OCI-LY1 (cell line): ENCODE measurements around the gene PTPRF.

Experiments
- H2AFZ ChIP-seq: fragments of 200-600 bp; sonication (generic), shearing (Covaris generic); 2 replicates; pipeline ENCODE4 v1.6.0; 2014; ENCODE audit warnings: antibody characterized with exemption, mild to moderate bottlenecking, low read length
- H3F3A ChIP-seq: fragments of 200-600 bp; sonication (generic), shearing (Covaris generic); 2 replicates; pipeline ENCODE4 v1.6.0; 2014; ENCODE audit warnings: mild to moderate bottlenecking, antibody characterized with exemption, low read length, moderate library complexity; ENCODE audit not compliant: insufficient read depth
- H3K27ac ChIP-seq: fragments of 200-600 bp; sonication (generic); 2 replicates; pipeline ENCODE4 v1.5.1; 2014; ENCODE audit warnings: low read length, mixed run types, mild to moderate bottlenecking, low read depth; ENCODE audit not compliant: poor library complexity, severe bottlenecking
- H3K27me3 ChIP-seq: fragments of 200-600 bp; sonication (generic); 2 replicates; pipeline ENCODE4 v1.6.0; 2014; ENCODE audit warnings: antibody characterized with exemption, mild to moderate bottlenecking, low read length, moderate library complexity; ENCODE audit not compliant: insufficient read depth
- H3K36me3 ChIP-seq: fragments of 200-600 bp; sonication (generic); 2 replicates; pipeline ENCODE4 v1.6.1; 2014; ENCODE audit warnings: mild to moderate bottlenecking, antibody characterized with exemption, low read length, moderate library complexity, mixed read lengths; ENCODE audit not compliant: insufficient read depth
- H3K4me1 ChIP-seq: fragments of 200-600 bp; sonication (generic); 2 replicates; pipeline ENCODE4 v1.5.1; 2014; ENCODE audit warnings: mild to moderate bottlenecking, low read length, moderate library complexity; ENCODE audit not compliant: insufficient read depth, severe bottlenecking
- H3K4me2 ChIP-seq: fragments of 200-600 bp; sonication (generic), shearing (Covaris generic); 2 replicates; pipeline ENCODE4 v1.6.1; 2014; ENCODE audit warnings: low read length
- H3K4me3 ChIP-seq: fragments of 200-600 bp; sonication (generic); 2 replicates; pipeline ENCODE4 v1.5.1; 2014; ENCODE audit warnings: low read length, low read depth, mild to moderate bottlenecking, mixed read lengths; ENCODE audit not compliant: poor library complexity, severe bottlenecking
- H3K79me2 ChIP-seq: fragments of 200-600 bp; shearing (Covaris generic); 2 replicates; pipeline ENCODE4 v1.6.1; 2016; ENCODE audit warnings: mixed run types, low read length, mixed read lengths; ENCODE audit not compliant: insufficient read depth
- H3K9ac ChIP-seq: fragments of 200-600 bp; sonication (generic), shearing (Covaris generic); 2 replicates; pipeline ENCODE4 v1.6.1; 2014; ENCODE audit warnings: mild to moderate bottlenecking, low read length, mixed read lengths
- H3K9me2 ChIP-seq: fragments of 200-600 bp; sonication (generic), shearing (Covaris generic); 2 replicates; pipeline ENCODE4 v1.6.1; 2014; ENCODE audit warnings: low read depth, mild to moderate bottlenecking, low read length, mixed read lengths
- H3K9me3 ChIP-seq: fragments of 200-600 bp; shearing (Covaris generic); 2 replicates; pipeline ENCODE4 v1.6.1; 2014; ENCODE audit warnings: low read length, mixed read lengths
- H4K20me1 ChIP-seq: fragments of 200-600 bp; sonication (generic), shearing (Covaris generic); 2 replicates; pipeline ENCODE4 v1.6.0; 2016; ENCODE audit warnings: mild to moderate bottlenecking, low read length; ENCODE audit not compliant: insufficient read depth
- CTCF ChIP-seq: fragments of 200-600 bp; sonication (generic), shearing (Covaris generic); IDR thresholded peaks from 2 replicates; pipeline ENCODE4 v1.5.1; 2017; ENCODE audit warnings: mild to moderate bottlenecking, antibody characterized with exemption, low read length, moderate library complexity, mixed read lengths
- EZH2 ChIP-seq: fragments of 200-600 bp; sonication (generic), shearing (Covaris generic); IDR thresholded peaks from 2 replicates; pipeline ENCODE4 v1.8.0; 2017; ENCODE audit warnings: borderline replicate concordance, mixed run types, mild to moderate bottlenecking, antibody characterized with exemption, low read length, moderate library complexity, mixed read lengths

PTPRF gene

GRCh38 chr1:43584204-43584603 lies 53.5 kb downstream of the PTPRF start:
- Histone ChIP-seq H3K27me3 (peaks cover 4% of the 10 kb centered on the region; the same call in 1 of the 2 replicates), H3K79me2 (no peaks in the 10 kb centered on the region), H3K9me3 (no peaks in the 10 kb centered on the region), H4K20me1 (no peaks in the 10 kb centered on the region), H3F3A (no peaks in the 10 kb centered on the region), H3K36me3 (no peaks in the 10 kb centered on the region; the same call in 1 of the 2 replicates), H2AFZ (no peak overlapping the region), H3K4me3 (no peak overlapping the region), H3K9ac (no peak overlapping the region), H3K9me2 (no peaks in the 10 kb centered on the region), H3K27ac (no peak overlapping the region), H3K4me1 (no peaks in the 10 kb centered on the region), H3K4me2 (no peak overlapping the region)
- no peak for TF ChIP-seq CTCF

GRCh38 chr1:43585557-43585956 lies 54.9 kb downstream of the PTPRF start:
- H3K4me1 ChIP-seq, result no peaks in the 10 kb centered on the region
- H3K9ac ChIP-seq, result no peak overlapping the region
- H3F3A ChIP-seq, result no peaks in the 10 kb centered on the region
- H4K20me1 ChIP-seq, result no peaks in the 10 kb centered on the region
- H3K9me2 ChIP-seq, result no peaks in the 10 kb centered on the region
- H3K79me2 ChIP-seq, result no peaks in the 10 kb centered on the region
- no peaks in the 10 kb centered on the region for H3K9me3 ChIP-seq
- TF ChIP-seq CTCF, result no peak
- TF ChIP-seq EZH2, result no peak
- H3K27me3 ChIP-seq, result peaks cover 5% of the 10 kb centered on the region; the same call in 1 of the 2 replicates
- no peak overlapping the region for H3K4me2 ChIP-seq
- H3K36me3 ChIP-seq, result no peaks in the 10 kb centered on the region
- H3K4me3 ChIP-seq, result no peak overlapping the region
- no peak overlapping the region for H2AFZ ChIP-seq
- H3K27ac ChIP-seq, result no peak overlapping the region

GRCh38 chr1:43586136-43586731 lies 55.6 kb downstream of the PTPRF start:
- no peaks in the 10 kb centered on the region for H3K36me3 ChIP-seq
- no peaks in the 10 kb centered on the region for H3K9me2 ChIP-seq
- peaks cover 5% of the 10 kb centered on the region; the same call in 1 of the 2 replicates for H3K27me3 ChIP-seq
- no peaks in the 10 kb centered on the region for H3K79me2 ChIP-seq
- H3K27ac ChIP-seq, result no peak overlapping the region
- H4K20me1 ChIP-seq, result no peaks in the 10 kb centered on the region
- TF ChIP-seq CTCF, result no peak
- no peak overlapping the region for H3K9ac ChIP-seq
- H2AFZ ChIP-seq, result no peak overlapping the region
- H3K9me3 ChIP-seq, result no peaks in the 10 kb centered on the region
- H3K4me1 ChIP-seq, result no peaks in the 10 kb centered on the region
- no peak overlapping the region for H3K4me3 ChIP-seq
- no peaks in the 10 kb centered on the region for H3F3A ChIP-seq
- H3K4me2 ChIP-seq, result no peak overlapping the region
